B cell (primary cell): ENCODE data around the gene TRA2B. TPM values are rescaled to one million over a fixed set of nuclear protein-coding genes. Genes with fewer than 3 reads are reported as not detected.

Experiments used
- ATAC-seq: fragments of 200-7000 bp; cut with Tn5 transposase; one replicate; pipeline ENCODE4 v1.10.0; 2021; ENCODE audit warnings: low read depth, mild to moderate bottlenecking, moderate number of reproducible peaks, moderate library complexity
- CTCF ChIA-PET: fragments of 350-600 bp; sonication (Branson Sonifier 250); formaldehyde crosslinking; loops from one replicate; lab custom pipeline; 2021; ENCODE audit warnings: antibody characterized with exemption, inconsistent platforms; lab: Charles Lee
- POLR2A ChIA-PET: fragments of 350-600 bp; sonication (Branson Sonifier 250); formaldehyde crosslinking; loops from one replicate; lab custom pipeline; 2021; ENCODE audit warnings: antibody characterized with exemption; lab: Charles Lee
- DNase-seq: peaks from one replicate; pipeline ENCODE4 v3.0.0; 2013
- H2AFZ ChIP-seq: 2 replicates; pipeline ENCODE4 v1.6.1; 2012; ENCODE audit warnings: mild to moderate bottlenecking, low read depth, low read length; ENCODE audit not compliant: insufficient read depth, poor library complexity, severe bottlenecking
- H3K27ac ChIP-seq, 2 donors: 1 replicate in 1 of 2; 2 replicates in 1 of 2; pipeline ENCODE4 v1.5.1; 2012 to 2013; ENCODE audit warnings: low read length in 2 of 2, mild to moderate bottlenecking in 2 of 2, moderate library complexity in 1 of 2
- H3K27me3 ChIP-seq, 4 experiments: fragments of 200-600 bp in 1 of 4; sonication (generic) in 1 of 4; replicated peaks in 1 of 4; 1 replicate in 2 of 4; 2 replicates in 2 of 4; pipeline versions ENCODE4 v1.6.1 to v1.7.0; 2013 to 2016; ENCODE audit warnings: low read length in 3 of 4, mild to moderate bottlenecking in 2 of 4, mixed read lengths in 1 of 4, moderate library complexity in 1 of 4; ENCODE audit not compliant: insufficient read depth in 4 of 4, control insufficient read depth in 3 of 4; ENCODE audit errors: control extremely low read depth in 1 of 4
- H3K36me3 ChIP-seq, 2 experiments: replicated peaks in 1 of 2; 1 replicate in 1 of 2; 2 replicates in 1 of 2; pipeline versions ENCODE4 v1.6.1 to v1.7.1; 2013; ENCODE audit warnings: low read length in 1 of 2; ENCODE audit not compliant: insufficient read depth in 2 of 2, control insufficient read depth in 1 of 2; ENCODE audit errors: control extremely low read depth in 1 of 2, extremely low read depth in 1 of 2
- H3K4me1 ChIP-seq, 2 donors: fragments of 200-600 bp in 1 of 2; sonication (generic) in 1 of 2; 1 replicate in 1 of 2; 2 replicates in 1 of 2; pipeline versions ENCODE4 v1.5.1 to v1.6.1; 2013 to 2017; ENCODE audit warnings: low read length in 2 of 2; ENCODE audit not compliant: control insufficient read depth in 2 of 2, insufficient read depth in 2 of 2
- H3K4me2 ChIP-seq: replicated peaks from 2 replicates; pipeline ENCODE3; 2012; ENCODE audit warnings: mild to moderate bottlenecking, low read depth, low read length; ENCODE audit not compliant: poor library complexity, severe bottlenecking
- H3K4me3 ChIP-seq, 5 experiments: fragments of 200-600 bp in 1 of 5; sonication (generic) in 1 of 5; 1 replicate in 3 of 5; 2 replicates in 2 of 5; pipeline versions ENCODE4 v1.5.1 to v1.7.0; 2011 to 2016; ENCODE audit warnings: low read length in 4 of 5, mild to moderate bottlenecking in 4 of 5, low read depth in 2 of 5, control low read depth in 1 of 5, moderate library complexity in 1 of 5; ENCODE audit not compliant: insufficient read depth in 1 of 5; ENCODE audit errors: control extremely low read depth in 1 of 5, extremely low read depth in 1 of 5
- H3K79me2 ChIP-seq: fragments of 200-600 bp; sonication (generic); one replicate; pipeline ENCODE4 v1.6.0; 2016; ENCODE audit warnings: low read length; ENCODE audit not compliant: control insufficient read depth, insufficient read depth
- H3K9ac ChIP-seq: fragments of 200-600 bp; sonication (generic); 2 replicates; pipeline ENCODE4 v1.6.1; 2017; ENCODE audit warnings: mild to moderate bottlenecking, low read length, moderate library complexity
- H3K9me3 ChIP-seq, 3 donors: one replicate each; pipeline versions ENCODE4 v1.6.1 to v1.7.1; 2013; ENCODE audit warnings: low read length in 2 of 3; ENCODE audit not compliant: control insufficient read depth in 2 of 3, insufficient read depth in 1 of 3; ENCODE audit errors: control extremely low read depth in 1 of 3
- H4K20me1 ChIP-seq: 2 replicates; pipeline ENCODE4 v1.6.0; 2012; ENCODE audit warnings: mild to moderate bottlenecking, low read length; ENCODE audit not compliant: insufficient read depth, control insufficient read depth, poor library complexity, severe bottlenecking
- H3K27ac Mint-ChIP-seq: one replicate; pipeline ENCODE4 v1.8.0; 2021; ENCODE audit warnings: mixed read lengths
- H3K27me3 Mint-ChIP-seq: one replicate; pipeline ENCODE4 v1.8.0; 2021; ENCODE audit warnings: mixed read lengths
- H3K4me1 Mint-ChIP-seq: one replicate; pipeline ENCODE4 v1.8.0; 2021; ENCODE audit warnings: mixed read lengths
- H3K4me3 Mint-ChIP-seq: one replicate; pipeline ENCODE4 v1.8.0; 2021; ENCODE audit warnings: mixed read lengths
- H3K9me3 Mint-ChIP-seq: one replicate; pipeline ENCODE4 v1.8.0; 2022; ENCODE audit warnings: mixed read lengths; ENCODE audit not compliant: insufficient read depth
- CTCF ChIP-seq: fragments of 200-600 bp; IDR thresholded peaks from one replicate; pipeline ENCODE4 v1.8.0; 2022; ENCODE audit warnings: antibody characterized with exemption, mild to moderate bottlenecking
- EZH2 ChIP-seq: IDR thresholded peaks from 2 replicates; pipeline ENCODE4 v1.6.1; 2012; ENCODE audit warnings: borderline replicate concordance, low read depth, mild to moderate bottlenecking, moderate library complexity, low read length; ENCODE audit not compliant: insufficient read depth, poor library complexity, severe bottlenecking
- WGBS: methylation state at CpG from one replicate; pipeline ENCODE4 v1.1.5; 2013; ENCODE audit warnings: missing lambda C conversion rate; ENCODE audit not compliant: insufficient coverage; 5-methylcytosine and 5-hydroxymethylcytosine counted together
- intact Hi-C: fragments of 100-400 bp; cut with micrococcal nuclease; formaldehyde crosslinking; loops from one replicate; pipeline ENCODE4 v1.10.0; 2022
- polyA plus RNA-seq: library from polyadenylated mRNA; depleted of rRNA; stranded (reverse); fragments of >200 nt; gene quantifications from 2 replicates; pipeline ENCODE4 v1.2.3, GENCODE V29; 2012
- total RNA-seq, 2 donors: library from RNA; stranded (reverse); fragments of 120-200 nt in 1 of 2; gene quantifications; 1 replicate in 1 of 2; 2 replicates in 1 of 2; pipeline versions ENCODE4 v1.2.3 to v1.2.4, GENCODE V29; 2013 to 2022

TRA2B gene
- total and polyA plus RNA-seq, 2 donors (not counting 1 experiment from before 2014, with no cell fraction given): 220 to 1,062 TPM

DNA sequence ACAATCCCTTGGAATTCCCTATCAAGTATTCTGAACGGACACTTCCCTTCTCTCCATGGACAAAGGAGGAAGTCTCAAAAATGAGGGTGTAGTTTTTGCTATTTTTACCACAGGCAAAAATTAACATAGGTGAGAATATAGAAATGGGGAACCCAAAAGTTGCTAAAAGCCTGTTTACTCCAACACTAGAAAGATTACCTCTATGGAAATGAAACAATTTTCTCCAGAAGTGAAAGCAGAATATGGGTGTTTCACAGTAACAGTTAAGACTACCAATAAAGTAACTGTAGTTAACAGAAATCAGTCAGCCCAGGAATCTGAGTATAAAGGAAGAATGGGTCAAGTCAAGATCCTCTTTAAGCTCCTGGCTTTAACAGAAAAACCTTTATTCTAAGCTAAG, 9.3 kb downstream of the TRA2B start:
- Histone ChIP-seq H3K4me2 (peak overlapping the region; percentile 80), H3K4me1 (peaks cover 60 to 69% of the 10 kb centered on the region in 2 donors), H3K9ac (peak overlapping the region; percentile 40), H3K4me3 (peak overlapping the region in 3 of 5 experiments; percentile 3 to 53 (median 16)), H3K79me2 (peaks cover 100% of the 10 kb centered on the region), H3K36me3 (peaks cover 24 to 69% of the 10 kb centered on the region in 2 experiments), H3K9me3 (no peaks in the 10 kb centered on the region), H2AFZ (no peak overlapping the region), H3K27ac (peak overlapping the region; percentile 49 to 66), H4K20me1 (peaks cover 99% of the 10 kb centered on the region), H3K27me3 (no peaks in the 10 kb centered on the region)
- no peak for TF ChIP-seq CTCF
- TF ChIP-seq EZH2: no peak
- intact Hi-C loops: no loop called here
- H3K4me1 Mint-ChIP-seq: peaks cover 82% of the 10 kb centered on the region
- H3K27me3 Mint-ChIP-seq: no peaks in the 10 kb centered on the region
- no peaks in the 10 kb centered on the region for H3K9me3 Mint-ChIP-seq
- peak overlapping the region; percentile 84 for H3K27ac Mint-ChIP-seq
- no CpG with 5 or more reads among the region's 1 CpG for WGBS
- peak; percentile 58 for DNase-seq
- ChIA-PET POLR2A (interaction anchor here (2.9 kb wide), 1 partner anchor 9 kb away, joined by 7 read pairs; the partner anchor contains the start of gene TRA2B), CTCF (interaction anchor here (4.7 kb wide), 1 partner anchor 16 kb away, joined by 40 read pairs; no protein-coding TSS in a partner anchor)
- peak overlapping the region; percentile 72 for H3K4me3 Mint-ChIP-seq
- no peak for ATAC-seq

GRCh38 chr3:185927501-185928200, 10.2 kb downstream of the TRA2B start:
- Histone ChIP-seq H3K27me3 (no peaks in the 10 kb centered on the region), H3K27ac (peak overlapping the region; percentile 49 to 66), H3K4me3 (peak overlapping the region in 1 of 5 experiments; percentile 53), H3K36me3 (peaks cover 29 to 78% of the 10 kb centered on the region in 2 experiments), H3K9me3 (peaks cover 0 to 2% (median 0%) of the 10 kb centered on the region in 3 donors), H3K9ac (peak overlapping the region; percentile 40), H3K79me2 (peaks cover 100% of the 10 kb centered on the region), H3K4me1 (peaks cover 55 to 61% of the 10 kb centered on the region in 2 donors), H2AFZ (no peak overlapping the region), H3K4me2 (peak overlapping the region; percentile 80), H4K20me1 (peaks cover 100% of the 10 kb centered on the region)
- no CpG with 5 or more reads among the region's 1 CpG for WGBS
- TF ChIP-seq CTCF (no peak), EZH2 (no peak)
- CTCF ChIA-PET: interaction anchor here (1.5 to 4.7 kb wide), 2 partner anchors 17 to 332 kb away, joined by 3 to 40 read pairs; no protein-coding TSS in a partner anchor
- POLR2A ChIA-PET: interaction anchor here (1.1 to 2.9 kb wide), 2 partner anchors 10 to 13 kb away, joined by 4 to 7 read pairs; partner anchors contain the start of gene TRA2B
- Mint-ChIP-seq H3K4me3 (peak overlapping the region; percentile 72), H3K4me1 (peaks cover 74% of the 10 kb centered on the region), H3K9me3 (no peaks in the 10 kb centered on the region), H3K27me3 (no peaks in the 10 kb centered on the region), H3K27ac (no peak overlapping the region)
- intact Hi-C loops: loop anchor here (1.0 kb wide), 1 partner anchor 8 kb away; no protein-coding TSS in a partner anchor
- ATAC-seq (no peak), DNase-seq (no peak)
